A549 (cell line): ENCODE results near the gene BCL11B.

ENCODE experiments used
- MAFK ChIP-seq: fragments of 450-650 bp; IDR thresholded peaks from 2 replicates; pipeline ENCODE4 v1.6.1; 2014; ENCODE audit not compliant: partially characterized antibody
- NR3C1 ChIP-seq: fragments of >200 bp; sonication (Bioruptor Twin); formaldehyde crosslinking; IDR thresholded peaks from 3 replicates; pipeline ENCODE4 v1.6.1; 2017
- POLR2A ChIP-seq: IDR thresholded peaks from 2 replicates; pipeline ENCODE4 v1.6.1; 2012; ENCODE audit warnings: mild to moderate bottlenecking, low read length
- RAD21 ChIP-seq, 2 experiments: fragments of >200 bp in 1 of 2; sonication (Bioruptor Twin) in 1 of 2; formaldehyde crosslinking in 1 of 2; IDR thresholded peaks in 1 of 2; conservative IDR thresholded peaks in 1 of 2; 2 replicates in 1 of 2; 3 replicates in 1 of 2; pipeline ENCODE4 v1.6.1; 2012 to 2018; ENCODE audit warnings: inconsistent platforms in 1 of 2
- RCOR1 ChIP-seq: fragments of 150-350 bp; IDR thresholded peaks from 2 replicates; pipeline ENCODE4 v1.6.1; 2014; ENCODE audit warnings: antibody characterized with exemption, low read length, low read depth
- ZFP36 ChIP-seq: fragments of 450-650 bp; IDR thresholded peaks from 2 replicates; pipeline ENCODE4 v1.6.1; 2014; ENCODE audit warnings: borderline replicate concordance; ENCODE audit not compliant: partially characterized antibody
- TF ChIP-seq, protein P1 (sequence below): fragments of 450-650 bp; IDR thresholded peaks from 2 replicates; pipeline ENCODE4 v1.6.1; 2014; ENCODE audit warnings: antibody characterized with exemption
- TF ChIP-seq, protein P2 (sequence below): fragments of >200 bp; sonication (Bioruptor Twin); formaldehyde crosslinking; IDR thresholded peaks from 3 replicates; pipeline ENCODE4 v1.5.1; 2016

DNA sequence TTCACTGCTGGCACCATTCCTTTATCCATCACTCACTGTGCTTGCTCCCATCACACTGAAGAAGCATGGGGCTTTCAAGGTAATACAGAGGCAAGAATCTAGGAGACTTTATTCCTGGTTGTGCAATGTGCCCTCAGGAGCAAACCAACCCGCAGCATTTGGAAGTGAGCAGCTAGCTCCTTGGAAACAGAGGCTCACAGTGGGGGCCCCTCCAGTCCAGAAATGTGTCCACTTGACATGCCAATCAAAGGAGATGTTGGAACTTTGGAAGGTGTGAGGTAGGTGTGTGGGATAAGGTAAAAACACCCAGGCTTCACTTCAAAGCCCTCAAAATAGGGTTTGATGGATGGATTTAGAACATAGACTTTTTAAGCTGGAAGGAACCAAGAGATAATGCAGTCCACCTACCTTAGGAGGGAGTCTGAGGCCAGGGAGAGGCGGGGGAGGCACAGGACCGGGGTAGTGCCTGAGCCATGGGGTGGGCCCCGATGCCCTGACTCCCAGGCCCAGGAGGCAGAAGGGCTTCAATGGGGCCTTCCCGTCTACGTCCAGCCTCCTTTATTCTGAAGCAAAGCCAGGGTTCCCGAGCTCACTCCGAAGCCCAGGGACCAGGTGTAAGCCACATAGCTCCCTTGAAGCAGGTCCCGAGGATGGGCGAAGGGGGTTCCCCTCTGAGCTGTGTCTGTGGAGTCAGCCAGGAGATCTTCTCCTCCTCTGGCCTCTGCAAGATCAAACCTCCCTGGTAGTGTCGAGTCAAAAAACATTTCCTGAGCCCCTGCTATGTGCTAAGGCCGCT, 17.6 kb upstream of the BCL11B start:
- TF ChIP-seq MAFK (no peak), NR3C1 (no peak), ZFP36 (no peak), RAD21 (conservative IDR thresholded peaks at IDR 0.05 in 1 of 2, IDR thresholded peaks at IDR 0.05 in 1 of 2) (no peak), POLR2A (no peak), RCOR1 (no peak)
- TF ChIP-seq, protein P1, sequence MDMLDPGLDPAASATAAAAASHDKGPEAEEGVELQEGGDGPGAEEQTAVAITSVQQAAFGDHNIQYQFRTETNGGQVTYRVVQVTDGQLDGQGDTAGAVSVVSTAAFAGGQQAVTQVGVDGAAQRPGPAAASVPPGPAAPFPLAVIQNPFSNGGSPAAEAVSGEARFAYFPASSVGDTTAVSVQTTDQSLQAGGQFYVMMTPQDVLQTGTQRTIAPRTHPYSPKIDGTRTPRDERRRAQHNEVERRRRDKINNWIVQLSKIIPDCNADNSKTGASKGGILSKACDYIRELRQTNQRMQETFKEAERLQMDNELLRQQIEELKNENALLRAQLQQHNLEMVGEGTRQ, result no peak
- TF ChIP-seq, protein P2, sequence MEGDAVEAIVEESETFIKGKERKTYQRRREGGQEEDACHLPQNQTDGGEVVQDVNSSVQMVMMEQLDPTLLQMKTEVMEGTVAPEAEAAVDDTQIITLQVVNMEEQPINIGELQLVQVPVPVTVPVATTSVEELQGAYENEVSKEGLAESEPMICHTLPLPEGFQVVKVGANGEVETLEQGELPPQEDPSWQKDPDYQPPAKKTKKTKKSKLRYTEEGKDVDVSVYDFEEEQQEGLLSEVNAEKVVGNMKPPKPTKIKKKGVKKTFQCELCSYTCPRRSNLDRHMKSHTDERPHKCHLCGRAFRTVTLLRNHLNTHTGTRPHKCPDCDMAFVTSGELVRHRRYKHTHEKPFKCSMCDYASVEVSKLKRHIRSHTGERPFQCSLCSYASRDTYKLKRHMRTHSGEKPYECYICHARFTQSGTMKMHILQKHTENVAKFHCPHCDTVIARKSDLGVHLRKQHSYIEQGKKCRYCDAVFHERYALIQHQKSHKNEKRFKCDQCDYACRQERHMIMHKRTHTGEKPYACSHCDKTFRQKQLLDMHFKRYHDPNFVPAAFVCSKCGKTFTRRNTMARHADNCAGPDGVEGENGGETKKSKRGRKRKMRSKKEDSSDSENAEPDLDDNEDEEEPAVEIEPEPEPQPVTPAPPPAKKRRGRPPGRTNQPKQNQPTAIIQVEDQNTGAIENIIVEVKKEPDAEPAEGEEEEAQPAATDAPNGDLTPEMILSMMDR, result no peak
